ENCODE results near the gene GRID2.
"Not testable (repeated sequence)": the region's sequence is repeated elsewhere in the genome, so short reads cannot be mapped to it uniquely, and the experiment has no call there.

Gene GRID2

GRCh38 chr4:92303621-92304027 lies at the start of gene GRID2:
TSS of gene GRID2 (plus strand) at chr4:92303966.
- peak; percentile 2 for DNase-seq (ENCODE audit: low spot score)

- no peak for DNase-seq (ENCODE audit: low spot score)
Observed at GRCh38 chr4:92253986-92254671, 49.6 kb upstream of the GRID2 start.

GRCh38 chr4:92254767-92255442 lies 48.9 kb upstream of the GRID2 start:
- DNase-seq (ENCODE audit: low spot score), result no peak

- DNase-seq (ENCODE audit: low spot score), result no peak
Observed at GRCh38 chr4:92255920-92256244, 47.9 kb upstream of the GRID2 start.

- no peak for DNase-seq (ENCODE audit: low spot score)
Observed at GRCh38 chr4:92257931-92258857, 45.6 kb upstream of the GRID2 start.

GRCh38 chr4:92261256-92261655 lies 42.5 kb upstream of the GRID2 start:
- no peak for DNase-seq (ENCODE audit: low spot score)

GRCh38 chr4:92262371-92262770 lies 41.4 kb upstream of the GRID2 start:
- no peak for DNase-seq (ENCODE audit: low spot score)

- DNase-seq (ENCODE audit: low spot score), result no peak
Observed at GRCh38 chr4:92263010-92263409, 40.8 kb upstream of the GRID2 start.

GRCh38 chr4:92263575-92263974 lies 40.2 kb upstream of the GRID2 start:
- DNase-seq (ENCODE audit: low spot score), result no peak

GRCh38 chr4:92264163-92264562 lies 39.6 kb upstream of the GRID2 start:
- DNase-seq (ENCODE audit: low spot score), result no peak

- DNase-seq (ENCODE audit: low spot score), result no peak
Observed at GRCh38 chr4:92265021-92265420, 38.7 kb upstream of the GRID2 start.

- no peak for DNase-seq (ENCODE audit: low spot score)
Observed at GRCh38 chr4:92265798-92266197, 38.0 kb upstream of the GRID2 start.

- no peak for DNase-seq (ENCODE audit: low spot score)
Observed at GRCh38 chr4:92266521-92266920, 37.2 kb upstream of the GRID2 start.

- no peak for DNase-seq (ENCODE audit: low spot score)
Observed at GRCh38 chr4:92268642-92269041, 35.1 kb upstream of the GRID2 start.

- DNase-seq (ENCODE audit: low spot score), result peak; percentile 45
Observed at GRCh38 chr4:92270908-92271307, 32.9 kb upstream of the GRID2 start.

- DNase-seq (ENCODE audit: low spot score), result not testable (repeated sequence)
Observed at GRCh38 chr4:92271551-92271950, 32.2 kb upstream of the GRID2 start.

- not testable (repeated sequence) for DNase-seq (ENCODE audit: low spot score)
Observed at GRCh38 chr4:92277057-92277881, 26.5 kb upstream of the GRID2 start.

- no peak for DNase-seq (ENCODE audit: low spot score)
Observed at GRCh38 chr4:92279296-92279695, 24.5 kb upstream of the GRID2 start.

- DNase-seq (ENCODE audit: low spot score), result no peak
Observed at GRCh38 chr4:92299152-92299551, 4.6 kb upstream of the GRID2 start.

GRCh38 chr4:92304121-92304520 lies 355 bp downstream of the GRID2 start:
- DNase-seq (ENCODE audit: low spot score), result no peak

- DNase-seq (ENCODE audit: low spot score), result no peak
Observed at GRCh38 chr4:92304606-92305005, 840 bp downstream of the GRID2 start.

Data from kidney tubule cell (primary cell).